DND-41 (cell line): Measurements from ENCODE around the gene ST3GAL4.

Source experiments
- CTCF ChIP-seq: IDR thresholded peaks from 2 replicates; pipeline ENCODE4 v1.5.1; 2012; ENCODE audit warnings: borderline replicate concordance, low read length, moderate library complexity, mild to moderate bottlenecking; ENCODE audit not compliant: poor library complexity, severe bottlenecking; ENCODE audit errors: extremely low read depth
- EZH2 ChIP-seq: IDR thresholded peaks from 3 replicates; pipeline ENCODE4 v1.6.1; 2012; ENCODE audit warnings: borderline replicate concordance, low read depth, mild to moderate bottlenecking, moderate library complexity, low read length, inconsistent platforms; ENCODE audit not compliant: severe bottlenecking

- TF ChIP-seq CTCF, result no peak
- no peak for TF ChIP-seq EZH2
These were observed 30.7 kb downstream of the ST3GAL4 start for GRCh38 chr11:126385991-126386728.
